ENCODE measurements around the gene CTU1. TPM values are rescaled to one million over a fixed set of nuclear protein-coding genes. Genes with fewer than 3 reads are reported as not detected.

CTU1 gene
- total RNA-seq, 1 donor from 2014 or later: 7.8 TPM

- no peaks in the 10 kb centered on the region for H3K36me3 Mint-ChIP-seq (ENCODE audit: low read depth)
- peaks cover 7% of the 10 kb centered on the region for H3K4me1 Mint-ChIP-seq
- intact Hi-C loops (cut with micrococcal nuclease): no loop called here
- ChIA-PET CTCF (interaction anchor here (0.6 kb wide), 1 partner anchor 184 kb away, joined by 3 read pairs; no protein-coding TSS in a partner anchor), POLR2A (no interaction called here)
- H3K27me3 Mint-ChIP-seq: peaks cover 38% of the 10 kb centered on the region
- no peak overlapping the region for H3K4me3 Mint-ChIP-seq
- peaks cover 3% of the 10 kb centered on the region for H3K9me3 Mint-ChIP-seq
- no peak overlapping the region for H3K27ac Mint-ChIP-seq
- ATAC-seq (ENCODE audit: low read depth): no peak
- no peak for DNase-seq
- TF ChIP-seq CTCF (IDR thresholded peaks at IDR 0.05): no peak
Measured at GRCh38 chr19:51131780-51132680, 23.8 kb upstream of the CTU1 start.

- H3K4me3 Mint-ChIP-seq: no peak overlapping the region
- H3K36me3 Mint-ChIP-seq (ENCODE audit: low read depth): no peaks in the 10 kb centered on the region
- intact Hi-C loops (cut with micrococcal nuclease): no loop called here
- TF ChIP-seq CTCF (IDR thresholded peaks at IDR 0.05): no peak
- CTCF ChIA-PET: no interaction called here
- H3K27ac Mint-ChIP-seq: no peak overlapping the region
- H3K9me3 Mint-ChIP-seq: no peaks in the 10 kb centered on the region
- ATAC-seq (ENCODE audit: low read depth) (no peak), DNase-seq (no peak)
- peaks cover 7% of the 10 kb centered on the region for H3K4me1 Mint-ChIP-seq
- POLR2A ChIA-PET: no interaction called here
- peaks cover 36% of the 10 kb centered on the region for H3K27me3 Mint-ChIP-seq
Measured at GRCh38 chr19:51129716-51130115, 21.5 kb upstream of the CTU1 start.

- H3K27ac Mint-ChIP-seq: no peak overlapping the region
- DNase-seq: no peak
- H3K4me1 Mint-ChIP-seq: peaks cover 18% of the 10 kb centered on the region
- ChIA-PET CTCF (no interaction called here), POLR2A (no interaction called here)
- no peaks in the 10 kb centered on the region for H3K36me3 Mint-ChIP-seq (ENCODE audit: low read depth)
- no peak overlapping the region for H3K4me3 Mint-ChIP-seq
- no peak for ATAC-seq (ENCODE audit: low read depth)
- no peaks in the 10 kb centered on the region for H3K9me3 Mint-ChIP-seq
- intact Hi-C loops (cut with micrococcal nuclease): no loop called here
- no peak for TF ChIP-seq CTCF (IDR thresholded peaks at IDR 0.05)
- H3K27me3 Mint-ChIP-seq: peaks cover 41% of the 10 kb centered on the region
Measured at GRCh38 chr19:51128227-51128626, 20.0 kb upstream of the CTU1 start.

- Mint-ChIP-seq H3K4me3 (no peak overlapping the region), H3K27ac (no peak overlapping the region), H3K4me1 (peaks cover 19% of the 10 kb centered on the region), H3K36me3 (ENCODE audit: low read depth) (no peaks in the 10 kb centered on the region), H3K27me3 (peaks cover 42% of the 10 kb centered on the region), H3K9me3 (no peaks in the 10 kb centered on the region)
- intact Hi-C loops (cut with micrococcal nuclease): no loop called here
- ATAC-seq (ENCODE audit: low read depth) (no peak), DNase-seq (no peak)
- no peak for TF ChIP-seq CTCF (IDR thresholded peaks at IDR 0.05)
- CTCF ChIA-PET: no interaction called here
- POLR2A ChIA-PET: no interaction called here
Measured at GRCh38 chr19:51127755-51128154, 19.5 kb upstream of the CTU1 start.

- Mint-ChIP-seq H3K36me3 (ENCODE audit: low read depth) (no peaks in the 10 kb centered on the region), H3K4me1 (peaks cover 15% of the 10 kb centered on the region), H3K9me3 (no peaks in the 10 kb centered on the region), H3K27ac (no peak overlapping the region), H3K4me3 (no peak overlapping the region), H3K27me3 (peaks cover 37% of the 10 kb centered on the region)
- DNase-seq: no peak
- TF ChIP-seq CTCF (IDR thresholded peaks at IDR 0.05): no peak
- intact Hi-C loops (cut with micrococcal nuclease): no loop called here
- ATAC-seq (ENCODE audit: low read depth): no peak
- ChIA-PET CTCF (no interaction called here), POLR2A (no interaction called here)
Measured at GRCh38 chr19:51127032-51127431, 18.8 kb upstream of the CTU1 start.
